ENCODE measurements around the gene EPYC.
"Not testable (repeated sequence)": the region's sequence is repeated elsewhere in the genome, so short reads cannot be mapped to it uniquely, and the experiment has no call there.

The EPYC gene

DNA sequence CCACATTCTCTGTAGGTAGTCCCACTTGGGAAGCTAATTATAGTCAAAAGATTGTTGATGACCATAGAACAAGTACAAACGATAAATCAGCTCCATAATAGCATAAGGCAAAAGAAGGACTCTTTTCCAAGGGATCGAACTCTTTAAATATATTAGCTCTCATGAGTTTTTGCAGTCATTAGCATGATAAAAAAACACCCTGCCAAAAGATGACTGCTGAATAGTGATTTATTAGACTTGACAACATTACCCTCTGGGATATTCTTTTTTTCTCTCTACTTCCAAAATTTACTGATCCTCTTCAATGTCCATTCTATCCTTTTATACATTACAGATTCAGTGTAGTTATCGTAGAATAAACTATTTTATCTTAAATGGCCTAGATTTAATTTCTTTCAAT lies 14.2 kb downstream of the EPYC start:
- no peak for DNase-seq (ENCODE audit: low read depth)

- DNase-seq (ENCODE audit: low read depth), result no peak
Observed at GRCh38 chr12:90989686-90990111, 15.1 kb downstream of the EPYC start.

DNA sequence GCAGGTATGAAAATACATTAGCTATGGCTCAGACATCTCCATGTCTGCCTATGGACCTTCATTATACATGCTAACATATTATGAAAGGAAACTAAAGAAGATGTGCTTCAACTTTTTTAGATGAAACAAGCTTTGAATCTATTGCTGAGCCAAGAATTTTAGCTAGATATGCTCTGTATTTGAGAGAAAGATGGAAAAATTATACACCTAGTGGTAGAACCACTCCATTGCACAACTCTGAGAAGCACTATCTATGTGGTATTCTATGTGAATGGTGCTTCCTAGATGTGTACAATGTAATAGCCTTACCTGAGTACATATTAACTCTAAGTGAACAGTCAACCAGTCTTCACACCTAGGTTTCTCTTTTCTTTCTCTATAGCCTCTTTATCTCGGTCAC lies 17.3 kb downstream of the EPYC start:
- DNase-seq (ENCODE audit: low read depth), result no peak

DNA sequence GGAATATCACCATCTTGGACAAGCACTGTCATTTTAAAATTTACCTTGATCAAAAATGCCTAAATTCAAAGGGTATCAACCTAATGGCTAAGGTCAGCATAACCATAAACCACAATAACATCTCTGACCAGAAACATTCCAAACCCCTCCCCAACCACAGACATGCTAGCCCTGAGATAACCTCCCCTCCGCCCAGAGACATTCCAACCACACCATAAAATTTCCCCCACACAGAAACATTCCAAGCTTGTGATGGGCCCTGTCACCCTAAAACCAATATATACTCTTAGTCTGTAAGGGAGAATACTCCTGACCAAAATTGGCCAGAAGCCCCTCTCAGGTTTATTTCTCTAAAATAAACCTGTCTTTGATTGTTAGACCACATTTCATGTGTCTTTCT lies 17.7 kb downstream of the EPYC start:
- no peak for DNase-seq (ENCODE audit: low read depth)

- not testable (repeated sequence) for DNase-seq (ENCODE audit: low read depth)
Observed at GRCh38 chr12:90985331-90985730, 19.4 kb downstream of the EPYC start.

DNA sequence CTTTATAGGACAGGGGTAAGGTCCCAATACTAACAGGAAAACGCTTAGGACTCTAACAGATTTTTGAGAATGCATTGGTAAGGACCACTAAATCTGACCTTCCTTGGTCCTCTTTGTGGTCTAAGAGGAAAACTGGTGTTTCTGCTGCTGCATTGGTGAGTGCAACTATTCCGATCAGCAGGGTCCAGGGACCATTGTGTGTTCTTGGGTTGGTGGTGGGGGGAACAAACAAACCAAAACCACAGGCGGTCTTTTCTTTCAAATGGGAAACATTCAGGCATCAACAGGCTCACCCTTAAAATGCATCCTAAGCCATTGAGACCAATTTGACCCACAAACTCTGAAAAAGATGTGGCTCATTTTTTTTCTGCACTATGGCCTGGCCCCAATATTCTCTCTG lies 20.7 kb downstream of the EPYC start:
- DNase-seq (ENCODE audit: low read depth), result no peak

GRCh38 chr12:90982170-90982569 lies 22.6 kb downstream of the EPYC start:
- no peak for DNase-seq (ENCODE audit: low read depth)

GRCh38 chr12:90979951-90980350 lies 24.8 kb downstream of the EPYC start:
- no peak for DNase-seq (ENCODE audit: low read depth)

DNA sequence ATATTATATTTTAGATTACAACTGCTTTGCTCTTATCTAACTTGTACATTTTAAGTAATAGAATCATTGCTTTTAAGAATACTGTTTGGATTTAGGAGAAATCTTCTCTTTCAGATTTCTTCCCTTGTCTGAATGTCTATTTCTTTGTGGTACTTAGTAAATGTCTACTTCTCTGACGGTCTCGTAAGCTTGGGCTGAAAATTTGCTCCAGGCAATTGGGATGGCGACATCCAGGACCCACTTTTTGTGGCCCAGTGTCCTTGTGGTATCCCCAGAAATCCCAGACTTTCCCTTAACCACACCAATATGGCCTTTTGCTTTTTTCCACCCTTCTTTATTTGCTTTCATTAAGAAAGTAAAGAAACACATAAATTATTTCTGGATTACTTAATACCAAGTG lies 25.8 kb downstream of the EPYC start:
- DNase-seq (ENCODE audit: low read depth), result no peak

DNA sequence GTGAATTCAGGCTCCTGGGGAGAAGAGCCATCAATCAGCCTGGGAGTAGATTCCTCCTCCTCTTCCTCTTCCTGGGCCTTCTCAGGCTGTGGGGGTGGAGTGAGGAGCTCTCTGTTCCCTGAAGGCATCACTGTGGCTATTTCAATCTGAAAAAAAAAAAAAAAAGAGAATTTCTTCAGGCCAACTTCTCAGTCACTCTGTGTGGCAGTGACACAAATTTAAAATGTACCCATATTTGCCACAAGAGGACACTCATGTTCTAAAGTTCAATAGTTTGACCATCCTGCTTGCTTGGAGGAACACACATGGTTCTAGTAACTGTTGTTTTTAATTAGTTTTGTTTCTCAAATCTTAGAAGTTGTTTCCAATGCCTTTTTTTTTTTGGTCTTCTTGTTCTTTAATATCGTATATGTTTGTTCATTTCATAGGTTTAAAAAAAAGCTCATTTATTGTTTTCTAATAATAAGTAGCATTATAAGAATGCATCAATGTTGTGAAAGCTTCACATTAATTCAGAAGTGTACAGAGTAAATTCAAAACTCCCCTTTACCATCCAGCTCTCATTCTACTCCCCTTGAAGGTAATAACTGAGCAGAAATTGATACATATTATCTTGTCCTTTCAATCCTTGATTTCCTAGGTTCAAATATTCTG lies 26.5 kb downstream of the EPYC start:
- DNase-seq (ENCODE audit: low read depth), result no peak

DNA sequence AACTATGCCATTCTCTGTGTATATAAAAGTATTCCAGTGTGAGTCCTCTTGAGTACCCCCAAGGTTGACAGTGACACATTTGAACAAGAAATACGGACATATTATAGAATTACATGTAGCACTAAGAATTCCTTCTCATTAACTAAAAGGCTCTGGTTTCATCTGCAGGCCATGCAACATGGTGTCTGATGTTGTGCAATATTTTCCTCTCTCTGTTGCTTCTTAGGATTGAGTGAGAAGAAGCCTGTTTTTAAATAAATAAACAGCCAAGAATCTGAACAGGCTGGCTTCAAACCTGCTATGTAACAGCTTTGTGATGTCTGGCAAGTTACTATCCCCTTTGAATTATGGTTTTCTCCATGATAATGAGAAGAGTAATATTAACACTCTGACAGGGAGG lies 27.5 kb downstream of the EPYC start:
- no peak for DNase-seq (ENCODE audit: low read depth)

GRCh38 chr12:90974286-90974685 lies 30.5 kb downstream of the EPYC start:
- no peak for DNase-seq (ENCODE audit: low read depth)

- no peak for DNase-seq (ENCODE audit: low read depth)
Observed at GRCh38 chr12:90972226-90972625, 32.5 kb downstream of the EPYC start.

DNA sequence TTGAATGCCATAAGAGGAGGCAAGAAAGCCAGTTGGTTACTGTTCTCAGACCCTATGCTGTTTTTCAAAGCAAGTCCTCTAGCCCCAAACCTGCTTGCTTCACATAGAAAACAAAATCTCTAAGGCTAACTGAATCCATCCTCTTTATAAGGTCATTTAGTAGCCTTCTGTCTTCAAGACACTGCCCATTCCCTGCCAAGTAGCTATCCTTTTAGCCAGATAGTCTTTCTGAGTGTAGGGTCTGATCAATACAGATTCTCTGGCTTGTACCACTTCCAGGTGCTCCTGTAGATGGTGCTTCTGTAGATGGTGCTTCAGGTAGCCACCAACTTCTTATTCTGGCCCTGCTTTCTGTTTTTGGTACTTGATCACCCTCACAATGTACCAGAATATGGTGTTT lies 33.9 kb downstream of the EPYC start:
- no peak for DNase-seq (ENCODE audit: low read depth)

- DNase-seq (ENCODE audit: low read depth), result no peak
Observed at GRCh38 chr12:90970471-90970870, 34.3 kb downstream of the EPYC start.

GRCh38 chr12:90969851-90970250 lies 34.9 kb downstream of the EPYC start:
- no peak for DNase-seq (ENCODE audit: low read depth)

DNA sequence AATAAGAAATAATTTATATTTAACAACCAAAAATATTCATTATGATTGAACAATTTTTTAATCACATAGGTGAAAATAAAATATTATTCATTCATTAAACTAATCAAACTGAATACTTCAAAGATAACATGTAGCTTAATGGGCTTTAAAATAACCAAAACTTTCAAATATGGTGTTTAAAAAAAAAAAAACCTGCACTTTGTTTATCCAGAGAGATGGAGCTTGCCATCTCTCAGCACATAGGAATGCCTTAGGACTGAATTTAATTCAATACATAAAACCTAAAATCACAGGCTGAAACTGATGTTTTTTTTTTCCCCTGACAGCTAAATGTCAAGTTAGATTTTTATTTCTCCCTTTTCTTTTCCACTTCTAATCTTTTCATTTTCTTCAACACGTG lies 35.4 kb downstream of the EPYC start:
- DNase-seq (ENCODE audit: low read depth), result no peak

DNA sequence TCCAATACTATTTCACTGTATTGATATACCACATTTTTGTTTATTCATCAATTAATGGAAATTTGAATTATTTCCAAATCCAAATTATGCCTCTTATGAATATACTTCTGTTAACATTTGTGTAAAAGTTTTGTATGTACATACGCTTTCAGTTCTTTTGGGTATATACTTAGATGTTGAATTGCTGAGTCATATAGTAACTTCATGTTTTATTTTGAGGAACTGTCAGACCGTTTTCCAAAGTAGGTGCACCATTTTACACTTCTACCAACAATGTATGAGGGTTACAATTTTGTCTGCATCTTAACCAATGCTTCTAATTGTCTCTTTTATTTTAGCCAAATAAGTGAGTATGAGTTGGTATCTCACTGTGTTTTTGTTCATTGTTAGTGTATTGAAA lies 39.6 kb downstream of the EPYC start:
- DNase-seq (ENCODE audit: low read depth), result no peak

DNA sequence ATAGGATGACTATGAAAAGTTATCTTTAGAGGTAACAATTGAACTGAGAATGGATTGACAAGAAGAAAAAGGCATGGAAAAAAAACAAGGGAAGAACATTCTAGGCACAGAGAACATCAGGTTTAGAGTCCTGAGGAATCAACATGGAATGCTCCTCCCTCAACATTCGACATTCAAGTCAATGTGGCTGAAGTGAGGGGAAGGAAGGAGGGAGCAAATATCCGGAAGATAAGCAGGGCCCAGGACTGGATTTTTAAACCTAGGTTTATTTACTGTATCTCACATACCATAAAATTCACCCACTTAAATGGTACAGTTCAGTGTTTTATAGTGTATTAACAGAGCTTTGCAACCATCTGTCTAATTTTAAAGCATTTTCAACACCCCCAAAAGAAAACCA lies 40.2 kb downstream of the EPYC start:
- no peak for DNase-seq (ENCODE audit: low read depth)

- DNase-seq (ENCODE audit: low read depth), result no peak
Observed at GRCh38 chr12:90963946-90964345, 40.8 kb downstream of the EPYC start.

DNA sequence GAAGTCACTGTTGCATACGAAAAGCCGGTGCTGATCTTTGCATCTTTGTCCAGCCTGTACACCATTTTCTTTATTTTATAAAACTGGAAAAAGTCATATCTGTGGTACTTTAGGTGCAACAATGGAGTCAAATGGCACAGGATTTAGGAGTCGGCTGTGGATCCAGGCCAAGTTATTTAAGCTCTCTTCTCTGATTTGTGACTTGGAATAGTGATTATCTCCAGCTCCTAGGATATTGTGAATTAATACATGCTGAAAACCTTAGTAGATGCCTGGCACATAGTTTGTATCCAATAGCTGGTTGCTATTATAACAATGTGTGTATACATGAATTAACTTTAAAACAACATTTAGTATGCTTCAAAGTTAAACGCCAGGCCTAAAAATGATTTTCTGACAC lies 43.6 kb downstream of the EPYC start:
- no peak for DNase-seq (ENCODE audit: low read depth)

DNA sequence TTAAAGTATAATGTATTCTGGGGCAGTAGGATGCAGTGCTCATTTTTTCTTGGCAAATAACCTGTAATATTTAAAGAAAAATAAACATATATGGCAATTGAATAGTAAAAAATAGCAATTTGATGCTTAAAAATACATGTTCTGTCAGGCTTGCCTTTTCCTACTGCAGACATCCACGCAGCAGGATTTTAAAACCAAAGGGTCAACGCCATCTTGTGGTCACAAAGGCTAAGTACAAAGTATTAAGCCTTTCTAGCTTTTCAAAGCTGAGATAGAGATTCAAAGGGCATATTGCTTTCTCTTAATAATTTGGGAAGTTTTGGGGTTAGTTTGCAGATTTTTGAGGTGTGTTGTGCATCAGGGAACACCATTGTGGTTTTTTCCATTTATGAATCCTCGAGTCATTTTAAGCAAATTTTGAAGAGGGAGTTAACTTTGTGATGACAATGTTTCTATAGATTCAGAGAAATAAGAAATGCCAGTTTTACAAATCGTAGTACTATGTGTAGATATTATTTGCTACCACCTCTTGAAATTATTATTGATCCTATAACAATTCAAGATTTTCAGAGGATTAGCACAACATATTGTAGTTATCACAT lies 45.1 kb downstream of the EPYC start:
- no peak for DNase-seq (ENCODE audit: low read depth)

DNA sequence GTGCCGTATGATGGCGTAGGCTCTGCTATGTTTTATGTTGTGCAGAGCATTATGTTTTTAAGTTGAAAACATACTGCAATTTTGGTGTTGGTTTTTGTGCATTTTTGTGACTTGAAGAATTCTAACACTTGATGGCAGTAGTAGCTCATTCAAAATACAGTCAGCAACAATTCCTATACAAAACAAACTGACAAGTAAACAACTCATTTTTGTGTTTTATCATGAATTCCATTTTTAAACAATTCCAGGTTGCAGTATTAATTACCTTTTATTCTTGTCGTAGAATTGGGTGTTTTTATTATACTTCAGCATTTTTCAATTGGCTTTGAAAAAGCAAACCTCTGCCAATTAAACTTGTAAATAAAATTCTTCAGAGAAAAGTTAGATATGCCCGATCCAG lies 45.7 kb downstream of the EPYC start:
- no peak for DNase-seq (ENCODE audit: low read depth)

GRCh38 chr12:90958347-90958746 lies 46.4 kb downstream of the EPYC start:
- no peak for DNase-seq (ENCODE audit: low read depth)

Data from activated T-cell treated with anti-CD3 and anti-CD28 coated beads for 48 hours (primary cell).